Stimulated activated CD8-positive, alpha-beta memory T cell treated with anti-CD3 and anti-CD28 coated beads, Interleukin-12 subunit alpha, Interleukin-12 subunit beta, amount 100 ng/mL, for 1 hour (primary cell): Measurements from ENCODE around the gene OR51M1.

Experiments
- DNase-seq: peaks from one replicate; pipeline ENCODE4 v3.0.0-alpha.2; 2020; ENCODE audit warnings: low read depth

OR51M1 gene

DNA sequence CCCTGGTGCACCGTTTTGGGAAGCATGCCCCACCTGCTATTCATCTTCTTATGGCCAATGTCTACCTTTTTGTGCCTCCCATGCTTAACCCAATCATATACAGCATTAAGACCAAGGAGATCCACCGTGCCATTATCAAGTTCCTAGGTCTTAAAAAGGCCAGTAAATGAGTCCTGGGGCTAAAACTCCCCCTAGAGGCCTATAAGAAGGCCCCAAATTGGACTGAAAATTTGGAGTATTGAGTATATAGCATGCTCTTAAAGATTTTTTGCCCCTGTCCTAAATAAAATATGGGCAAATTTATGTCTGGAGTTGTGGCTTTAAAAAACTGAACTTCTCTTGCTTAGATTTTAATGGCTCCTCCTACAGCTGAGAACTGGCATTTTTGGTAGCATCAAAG lies 6.6 kb downstream of the OR51M1 start:
- DNase-seq = no peak

DNA sequence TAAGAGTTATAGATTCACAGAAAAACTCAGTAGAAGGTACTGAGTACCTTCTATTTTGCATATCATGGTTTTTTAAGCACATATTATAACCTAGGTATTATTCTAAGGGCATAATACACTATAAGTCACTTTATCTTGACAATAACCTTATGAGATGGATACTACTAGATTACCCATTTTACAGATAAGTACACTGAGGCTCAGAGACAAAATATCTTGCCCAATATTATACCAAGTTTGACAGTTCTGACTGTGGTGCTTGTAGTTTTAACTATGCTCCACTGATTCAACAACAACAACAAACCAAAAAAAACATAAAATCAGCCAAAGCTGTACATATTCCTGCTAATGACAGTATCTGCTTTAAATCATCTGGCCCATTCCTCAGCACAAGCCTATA lies 10.5 kb downstream of the OR51M1 start:
- DNase-seq = no peak

DNA sequence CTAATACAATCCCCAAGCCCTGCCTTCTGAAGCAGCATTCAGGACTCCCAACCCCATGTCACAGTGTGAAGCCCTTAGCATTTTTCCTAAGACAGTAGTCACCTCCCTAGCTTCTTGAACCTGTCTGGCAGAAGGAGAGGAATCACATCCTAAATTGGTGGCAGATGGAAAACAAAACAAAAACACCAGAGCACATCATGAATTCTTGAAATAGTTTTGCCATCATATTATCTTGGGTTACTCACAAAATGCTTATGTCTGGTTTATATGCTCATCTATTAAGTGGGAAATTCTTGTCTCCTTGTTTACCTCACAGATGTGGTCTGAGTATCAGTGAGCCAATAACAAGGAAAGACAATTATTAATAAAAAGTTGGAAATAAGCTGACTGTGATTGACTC lies 15.3 kb downstream of the OR51M1 start:
- DNase-seq = no peak

DNA sequence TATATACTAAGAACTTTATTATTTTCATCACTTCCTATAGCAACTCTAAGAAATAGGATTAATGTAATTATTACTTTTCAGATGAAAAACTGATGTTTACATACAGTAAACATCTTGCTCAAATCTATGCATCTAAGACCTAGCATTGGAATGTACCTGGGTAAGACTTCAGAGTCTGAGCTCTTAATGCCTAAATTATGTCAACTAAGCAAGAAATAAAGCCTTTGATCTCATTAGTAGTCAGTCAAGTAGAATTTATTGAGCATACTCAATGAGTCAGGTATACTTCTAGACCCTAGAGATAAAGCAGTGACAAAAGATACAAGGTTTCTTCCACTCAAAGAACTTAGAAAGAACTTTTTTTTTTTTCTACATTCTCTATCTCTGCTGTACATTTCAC lies 21.6 kb downstream of the OR51M1 start:
- no peak for DNase-seq

DNA sequence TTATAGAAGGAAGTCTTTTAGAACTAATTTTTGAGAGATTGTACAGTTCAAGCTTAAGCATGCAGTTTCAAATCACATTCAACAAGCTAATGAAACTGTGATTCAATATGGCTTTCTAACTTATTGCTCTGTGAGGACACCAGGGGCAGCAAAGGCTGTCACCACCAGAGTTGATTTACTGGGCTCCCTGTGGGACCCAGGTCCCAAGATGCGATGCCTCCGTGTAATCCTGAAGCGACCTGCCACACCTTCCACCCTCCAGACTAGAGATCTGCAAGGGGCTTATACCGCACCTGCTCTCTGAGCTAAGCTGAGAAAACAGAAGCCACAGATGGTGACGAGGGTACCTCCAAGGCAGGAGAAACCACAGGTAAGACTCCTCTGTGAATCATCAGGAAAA lies 37.4 kb downstream of the OR51M1 start:
- DNase-seq = no peak

DNA sequence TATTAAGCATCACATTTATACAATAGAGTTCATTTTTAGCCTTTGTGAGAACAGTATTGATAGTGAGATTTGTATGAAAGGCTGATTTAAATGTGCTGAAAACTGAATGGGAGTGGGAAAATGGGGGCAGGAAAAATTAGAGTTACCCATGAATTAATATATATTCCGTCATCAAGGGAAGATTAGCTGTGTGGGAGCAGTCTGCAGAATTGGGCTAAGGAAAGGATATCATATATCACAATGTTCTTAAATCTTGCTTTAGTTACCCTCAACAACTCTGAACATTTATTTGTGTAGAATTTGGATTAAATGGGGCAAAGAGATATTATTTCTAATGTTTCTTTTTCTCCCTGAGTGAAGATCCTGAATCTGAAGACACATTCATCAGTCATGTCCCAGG lies 38.2 kb downstream of the OR51M1 start, which contains the start of gene OR51Q1:
Gene OR51Q1, plus strand, starts transcription at position 301 of the 400 bp plus-strand sequence. Its CDS starts 90 bp downstream, at position 391.
- no peak for DNase-seq

DNA sequence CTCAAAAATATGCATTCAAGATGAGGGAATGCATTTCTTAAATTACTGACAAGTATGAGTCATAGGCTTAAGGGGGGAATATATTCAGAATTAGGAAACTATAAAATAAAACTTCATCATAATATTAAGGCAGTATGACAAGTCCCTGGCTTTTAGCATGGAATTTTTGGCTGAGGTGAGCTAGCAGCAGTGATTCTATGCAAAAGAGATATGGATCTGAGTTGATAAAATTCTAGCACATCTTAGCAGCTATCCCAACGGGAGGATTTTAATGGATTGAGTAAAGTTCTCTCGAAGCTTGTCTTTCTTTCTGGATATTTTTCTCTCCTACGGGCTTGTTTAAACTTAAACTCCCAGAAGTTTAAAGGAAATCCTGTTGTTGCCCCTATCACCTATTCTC lies 39.5 kb downstream of the OR51M1 start:
- no peak for DNase-seq

DNA sequence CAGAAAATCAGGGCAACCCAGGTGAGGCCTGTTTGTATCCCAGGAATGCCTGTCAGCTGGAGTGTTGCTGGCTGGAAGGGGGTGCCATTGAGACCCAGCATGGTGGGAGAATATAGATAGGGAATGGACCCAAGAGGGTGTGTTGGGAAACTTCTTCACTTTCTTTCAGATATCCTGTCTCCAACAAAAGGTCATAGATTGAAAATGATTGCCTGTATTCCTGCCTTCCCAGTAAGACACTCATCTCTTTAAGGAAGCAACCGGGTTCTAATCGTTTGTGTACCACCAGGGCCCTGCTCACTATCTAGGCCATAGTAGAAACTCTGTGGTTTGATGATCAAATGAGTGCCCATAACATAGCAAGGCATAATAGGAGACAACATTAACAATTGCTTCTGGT lies 57.8 kb downstream of the OR51M1 start, which contains the start of gene OR51I1:
Gene OR51I1, minus strand, starts transcription at position 101 of the 400 bp plus-strand sequence. Its CDS starts 0 bp downstream, at position 101.
- no peak for DNase-seq
